Measurements from ENCODE around the gene CHD2.

The CHD2 gene

DNA sequence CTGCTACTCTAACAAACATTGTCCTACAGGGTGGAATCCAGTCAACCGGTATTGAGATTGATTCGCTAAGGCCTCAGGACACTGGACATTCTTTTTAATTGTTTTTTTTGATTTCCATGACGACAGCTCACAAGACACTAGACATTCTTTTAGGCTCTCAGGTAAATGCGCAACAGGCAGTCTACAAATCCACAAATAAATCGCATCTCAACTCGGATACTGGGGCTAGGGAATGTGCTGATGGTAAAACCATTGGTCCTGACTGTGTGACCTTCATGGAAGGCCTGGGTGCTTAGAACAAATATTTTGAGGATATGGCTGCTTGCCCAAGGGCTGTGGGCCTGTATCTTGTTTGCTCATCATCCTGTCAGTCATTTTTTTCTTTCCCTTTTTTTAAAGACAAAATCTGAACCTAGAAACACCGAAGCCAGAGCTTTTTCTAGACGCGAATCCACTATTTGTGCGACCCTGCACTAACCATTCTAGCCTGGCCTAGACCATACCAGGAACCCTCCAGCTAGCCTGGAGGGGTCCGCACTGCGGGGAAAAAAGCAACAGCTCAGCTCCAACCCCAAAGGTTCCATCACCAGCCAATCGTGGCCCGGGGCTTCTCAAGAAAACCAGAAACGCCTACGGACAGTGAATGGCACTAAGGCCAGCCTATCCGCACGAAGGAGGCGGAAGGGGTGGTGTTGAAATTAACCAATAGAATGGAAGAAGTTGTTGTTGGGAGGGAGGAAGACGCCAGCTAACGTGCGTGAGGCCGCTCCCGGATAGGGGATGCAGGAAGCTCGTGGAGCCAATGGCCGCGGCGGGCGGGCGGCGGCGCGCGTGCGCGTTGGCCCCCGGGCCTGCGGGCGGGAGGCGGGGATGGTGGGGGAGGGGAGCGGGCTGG is 18.1 kb upstream of the CHD2 start:
- H3K36me3 Mint-ChIP-seq (ENCODE audit: low read depth) = peaks cover 39% of the 10 kb centered on the region

DNA sequence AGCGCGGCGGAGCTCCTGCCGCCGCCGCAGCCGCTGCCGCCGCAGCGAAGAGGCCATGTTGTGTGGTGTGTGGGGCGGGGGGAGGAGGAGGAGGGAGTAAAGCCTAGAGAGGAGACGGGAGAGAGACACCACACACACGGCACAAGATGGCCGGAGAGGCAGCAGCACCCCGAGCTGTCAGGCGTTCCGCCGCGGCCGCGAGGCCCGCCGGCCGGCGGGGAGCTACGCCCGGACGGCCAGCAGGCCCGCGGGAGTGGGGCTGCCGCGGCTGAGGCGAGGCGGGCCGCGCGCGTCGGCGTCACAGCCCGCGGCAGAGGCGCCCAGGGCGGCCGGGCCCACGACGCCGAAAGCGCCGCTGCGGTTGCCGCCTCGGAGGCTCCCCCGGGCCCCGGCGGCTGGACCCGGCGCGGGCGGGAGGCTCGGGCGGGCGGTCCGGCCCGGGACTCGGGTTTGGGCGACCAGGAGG is 17.4 kb upstream of the CHD2 start:
- peak overlapping the region; percentile 95 for H3K4me3 Mint-ChIP-seq
- H3K27ac Mint-ChIP-seq = peak overlapping the region; percentile 94
- no peaks in the 10 kb centered on the region for H3K9me3 Mint-ChIP-seq
- H3K4me1 Mint-ChIP-seq (ENCODE audit: low read depth) = peaks cover 55% of the 10 kb centered on the region
- no peaks in the 10 kb centered on the region for H3K27me3 Mint-ChIP-seq (ENCODE audit: low read depth)
- peaks cover 44% of the 10 kb centered on the region for H3K36me3 Mint-ChIP-seq (ENCODE audit: low read depth)

More for the DNA sequence above, 18.1 kb upstream of the CHD2 start:
- peak overlapping the region; percentile 73 for H3K4me3 Mint-ChIP-seq
- no peaks in the 10 kb centered on the region for H3K9me3 Mint-ChIP-seq
- H3K27me3 Mint-ChIP-seq (ENCODE audit: low read depth) = no peaks in the 10 kb centered on the region
- H3K27ac Mint-ChIP-seq = peak overlapping the region; percentile 94
- H3K4me1 Mint-ChIP-seq (ENCODE audit: low read depth) = peaks cover 53% of the 10 kb centered on the region

DNA sequence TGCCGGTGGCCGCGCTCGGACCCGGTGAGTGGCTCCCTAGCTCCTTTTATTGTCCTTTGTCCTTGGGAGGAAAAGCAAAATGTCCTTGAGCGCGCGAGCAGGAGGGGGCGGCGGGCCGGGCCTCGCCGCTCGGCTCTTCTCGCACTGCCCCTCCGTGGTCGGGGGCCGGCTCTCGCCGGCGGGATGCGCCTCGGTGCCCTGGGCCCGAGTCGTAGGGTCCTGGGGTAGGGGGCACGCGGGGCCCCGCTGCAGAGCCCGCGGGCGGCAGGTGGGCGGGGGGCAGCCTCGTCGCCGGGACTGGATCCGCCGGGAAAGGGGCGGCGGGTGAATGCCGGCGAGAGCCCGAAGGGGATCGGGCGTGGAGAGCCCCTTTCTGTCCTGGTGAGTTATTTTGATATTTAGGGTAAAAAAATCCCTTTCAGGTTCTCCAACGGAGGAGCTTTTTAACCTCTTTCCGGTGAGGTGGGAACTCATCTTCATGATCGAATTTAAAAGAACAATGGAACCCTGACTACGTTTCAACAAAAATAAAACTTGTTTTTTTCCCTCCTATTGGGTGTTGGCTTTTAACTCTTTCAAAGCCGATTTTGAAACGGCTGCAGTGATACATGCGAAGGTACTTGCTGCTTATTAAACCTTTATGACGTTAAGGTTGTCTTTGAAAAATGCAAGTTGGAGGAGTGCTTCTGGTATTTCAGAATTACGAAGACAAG is 16.8 kb upstream of the CHD2 start:
- Mint-ChIP-seq H3K36me3 (ENCODE audit: low read depth) (peaks cover 48% of the 10 kb centered on the region), H3K27ac (peak overlapping the region; percentile 97), H3K4me1 (ENCODE audit: low read depth) (peaks cover 57% of the 10 kb centered on the region), H3K4me3 (peak overlapping the region; percentile 95), H3K9me3 (no peaks in the 10 kb centered on the region), H3K27me3 (ENCODE audit: low read depth) (no peaks in the 10 kb centered on the region)

DNA sequence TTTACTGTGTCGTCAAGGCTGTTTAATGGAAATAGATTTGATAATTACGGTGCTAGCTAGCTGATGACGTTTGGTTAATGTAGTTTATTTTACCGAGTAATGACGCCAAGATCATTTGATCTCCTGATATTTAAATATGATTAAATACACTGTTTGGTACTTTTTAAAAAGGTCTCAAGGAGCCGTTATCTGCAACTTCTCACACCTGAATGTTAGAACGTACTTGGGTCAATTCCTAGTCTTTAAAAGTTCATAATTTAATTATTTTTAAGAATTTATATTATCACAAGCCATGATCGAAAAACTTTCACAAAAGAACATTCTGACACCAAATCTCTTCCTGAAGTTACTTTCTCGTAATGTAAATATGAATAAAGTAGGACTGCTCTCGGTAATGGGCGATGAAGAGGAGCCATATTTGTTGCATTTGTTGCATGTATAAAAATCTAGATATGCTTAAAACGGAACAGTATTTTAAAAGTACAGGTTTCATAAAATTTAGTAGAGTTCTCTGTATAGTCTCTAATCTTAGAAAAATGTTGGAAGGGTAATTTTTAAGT is 16.2 kb upstream of the CHD2 start:
- H3K27ac Mint-ChIP-seq = peak overlapping the region; percentile 97
- H3K4me1 Mint-ChIP-seq (ENCODE audit: low read depth) = peaks cover 59% of the 10 kb centered on the region
- H3K27me3 Mint-ChIP-seq (ENCODE audit: low read depth) = no peaks in the 10 kb centered on the region
- H3K36me3 Mint-ChIP-seq (ENCODE audit: low read depth) = peaks cover 50% of the 10 kb centered on the region
- peak overlapping the region; percentile 95 for H3K4me3 Mint-ChIP-seq
- no peaks in the 10 kb centered on the region for H3K9me3 Mint-ChIP-seq

DNA sequence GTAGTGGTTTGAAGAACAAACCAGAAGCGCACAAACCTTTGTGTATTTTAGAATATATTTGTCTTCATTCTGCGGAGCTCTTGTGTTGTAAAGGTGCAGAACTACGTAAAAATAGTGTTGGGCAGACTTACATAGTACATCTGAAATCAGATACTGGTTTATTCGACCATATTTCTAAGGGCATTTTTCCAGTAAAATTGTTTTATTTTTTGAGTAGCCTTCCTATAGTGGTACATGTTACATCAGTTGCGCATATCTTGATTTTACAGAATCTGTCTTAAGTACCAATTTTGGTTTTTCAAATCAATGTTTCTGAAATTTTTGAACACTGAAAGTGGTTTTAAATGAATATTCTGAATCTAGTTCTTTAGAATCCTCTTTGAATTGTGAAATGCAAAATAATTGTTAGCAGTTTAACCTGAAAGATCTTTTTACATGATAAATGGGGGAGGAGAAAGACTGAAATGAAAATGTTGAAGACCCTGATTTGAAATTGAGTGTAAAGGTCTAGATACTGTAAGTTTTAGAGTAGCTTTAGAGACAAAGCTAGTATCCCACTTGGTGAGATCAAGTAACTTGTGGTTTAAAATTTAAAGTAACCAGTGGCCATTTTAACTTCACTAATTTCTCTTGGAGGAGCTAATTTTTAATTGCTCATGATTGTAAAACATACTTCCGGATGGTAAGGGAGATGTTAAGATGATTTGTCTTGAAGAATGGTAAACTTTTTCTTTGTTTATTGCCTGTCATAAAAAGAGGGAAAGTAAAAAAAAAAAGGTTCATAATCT is 15.5 kb upstream of the CHD2 start:
- peak overlapping the region; percentile 97 for H3K27ac Mint-ChIP-seq
- peak overlapping the region; percentile 95 for H3K4me3 Mint-ChIP-seq
- H3K36me3 Mint-ChIP-seq (ENCODE audit: low read depth) = peaks cover 53% of the 10 kb centered on the region
- no peaks in the 10 kb centered on the region for H3K9me3 Mint-ChIP-seq
- no peaks in the 10 kb centered on the region for H3K27me3 Mint-ChIP-seq (ENCODE audit: low read depth)
- peaks cover 60% of the 10 kb centered on the region for H3K4me1 Mint-ChIP-seq (ENCODE audit: low read depth)

DNA sequence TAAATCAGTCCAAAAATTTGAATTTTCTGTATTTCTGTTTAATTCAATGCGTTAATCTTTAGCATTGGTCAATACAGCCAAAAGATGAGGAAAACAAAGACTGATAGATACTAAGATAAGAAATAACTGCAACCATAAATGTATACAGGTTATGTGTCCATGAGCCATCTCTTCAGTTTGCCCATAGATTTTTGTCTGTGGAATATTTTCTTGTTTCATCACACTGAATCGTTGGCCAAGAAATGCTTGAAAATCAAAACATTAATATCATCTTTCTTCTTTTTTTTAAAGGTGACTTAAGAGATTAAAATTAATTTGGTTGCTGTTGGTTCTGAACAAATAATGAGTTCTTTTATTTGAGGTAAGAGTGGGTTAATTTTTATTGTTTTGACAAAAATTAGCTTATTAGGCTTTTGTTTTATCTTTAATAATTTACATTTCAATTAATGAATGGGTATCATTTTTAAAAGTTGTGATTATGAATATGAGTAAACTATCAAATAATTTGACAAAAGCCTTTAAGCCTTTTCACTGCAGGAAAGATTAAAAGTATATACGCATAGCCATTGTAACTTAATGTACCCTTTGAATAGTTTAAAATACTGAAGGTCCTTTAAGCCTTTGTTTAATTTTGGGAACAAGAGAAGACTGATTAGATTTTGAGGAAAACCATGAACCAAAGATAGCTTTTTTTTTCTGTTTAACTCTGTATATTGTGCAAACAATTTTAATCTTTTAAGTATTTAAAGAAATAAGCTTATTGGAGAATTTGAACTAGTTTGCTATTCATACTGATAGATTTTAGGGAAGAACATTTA is 14.7 kb upstream of the CHD2 start:
- peaks cover 57% of the 10 kb centered on the region for H3K4me1 Mint-ChIP-seq (ENCODE audit: low read depth)

DNA sequence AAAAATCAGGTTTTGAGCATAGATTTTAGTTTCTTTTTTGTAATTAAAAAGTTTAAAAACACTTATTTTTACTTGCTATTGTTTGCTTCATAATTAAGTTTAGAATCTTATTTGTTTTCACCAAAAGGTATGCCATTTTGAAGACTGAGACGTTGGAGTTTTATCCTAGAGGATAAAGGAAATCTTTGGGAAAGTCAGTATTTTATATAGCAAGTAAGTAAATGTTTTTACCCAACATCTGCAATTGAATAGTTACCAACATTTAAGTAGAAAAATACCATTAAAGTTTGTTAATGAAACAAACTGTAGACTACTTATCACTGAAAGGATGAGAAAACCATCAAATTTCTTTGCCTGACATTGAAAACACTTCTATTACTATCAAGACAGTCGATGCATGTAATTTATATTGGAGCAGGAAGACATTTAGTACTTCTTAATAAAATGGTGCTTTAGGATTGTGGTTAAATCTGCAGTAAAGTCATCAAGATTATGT is 14.0 kb upstream of the CHD2 start:
- no peaks in the 10 kb centered on the region for H3K27me3 Mint-ChIP-seq (ENCODE audit: low read depth)
- peaks cover 61% of the 10 kb centered on the region for H3K36me3 Mint-ChIP-seq (ENCODE audit: low read depth)
- peaks cover 55% of the 10 kb centered on the region for H3K4me1 Mint-ChIP-seq (ENCODE audit: low read depth)
- peak overlapping the region; percentile 95 for H3K4me3 Mint-ChIP-seq
- H3K27ac Mint-ChIP-seq = peak overlapping the region; percentile 97
- no peaks in the 10 kb centered on the region for H3K9me3 Mint-ChIP-seq

More for the DNA sequence above, 14.7 kb upstream of the CHD2 start:
- H3K27ac Mint-ChIP-seq = peak overlapping the region; percentile 97
- no peaks in the 10 kb centered on the region for H3K9me3 Mint-ChIP-seq
- peak overlapping the region; percentile 95 for H3K4me3 Mint-ChIP-seq
- no peaks in the 10 kb centered on the region for H3K27me3 Mint-ChIP-seq (ENCODE audit: low read depth)
- H3K36me3 Mint-ChIP-seq (ENCODE audit: low read depth) = peaks cover 55% of the 10 kb centered on the region

DNA sequence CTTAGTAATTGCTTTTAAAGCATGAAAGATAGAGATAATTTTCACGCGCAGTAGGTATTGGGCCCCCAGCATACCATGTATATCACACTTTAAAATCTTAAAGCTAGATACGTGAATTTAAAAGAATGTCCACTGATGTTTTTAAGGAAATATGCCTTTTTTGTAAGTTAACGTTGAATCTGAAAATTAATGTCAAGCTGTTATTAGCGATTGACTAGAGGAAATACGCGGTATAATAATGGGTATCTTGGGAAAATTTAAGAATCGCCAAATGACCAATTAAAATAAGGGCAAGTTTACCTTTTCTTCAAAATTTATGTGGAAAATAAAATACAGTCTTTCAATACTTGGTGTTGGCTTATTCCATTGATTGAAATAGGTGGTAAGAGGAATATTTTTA is 13.3 kb upstream of the CHD2 start:
- Mint-ChIP-seq H3K4me3 (peak overlapping the region; percentile 95), H3K4me1 (ENCODE audit: low read depth) (peaks cover 55% of the 10 kb centered on the region), H3K36me3 (ENCODE audit: low read depth) (peaks cover 67% of the 10 kb centered on the region), H3K27me3 (ENCODE audit: low read depth) (no peaks in the 10 kb centered on the region), H3K9me3 (no peaks in the 10 kb centered on the region), H3K27ac (peak overlapping the region; percentile 70)

DNA sequence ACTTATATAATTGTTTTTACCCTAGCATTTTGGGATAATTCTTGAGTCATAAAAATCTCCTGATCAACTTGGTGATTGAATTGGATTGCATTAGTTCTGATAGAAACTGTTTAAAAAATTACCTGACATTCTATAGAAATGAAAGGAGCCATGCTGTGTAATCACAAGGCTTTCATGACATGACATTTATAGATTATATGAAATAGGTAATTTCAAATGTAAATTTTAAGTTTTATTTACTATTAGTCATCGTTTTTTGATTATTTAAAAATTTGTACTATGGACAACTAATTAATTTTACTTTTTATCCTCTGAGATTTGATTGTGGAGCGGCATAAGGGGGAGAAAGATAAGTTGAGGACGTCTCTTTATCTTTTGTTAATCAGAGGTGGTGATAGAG is 12.3 kb upstream of the CHD2 start:
- Mint-ChIP-seq H3K36me3 (ENCODE audit: low read depth) (peaks cover 72% of the 10 kb centered on the region), H3K27me3 (ENCODE audit: low read depth) (no peaks in the 10 kb centered on the region), H3K4me3 (peak overlapping the region; percentile 62), H3K27ac (peak overlapping the region; percentile 67), H3K4me1 (ENCODE audit: low read depth) (peaks cover 53% of the 10 kb centered on the region), H3K9me3 (no peaks in the 10 kb centered on the region)

DNA sequence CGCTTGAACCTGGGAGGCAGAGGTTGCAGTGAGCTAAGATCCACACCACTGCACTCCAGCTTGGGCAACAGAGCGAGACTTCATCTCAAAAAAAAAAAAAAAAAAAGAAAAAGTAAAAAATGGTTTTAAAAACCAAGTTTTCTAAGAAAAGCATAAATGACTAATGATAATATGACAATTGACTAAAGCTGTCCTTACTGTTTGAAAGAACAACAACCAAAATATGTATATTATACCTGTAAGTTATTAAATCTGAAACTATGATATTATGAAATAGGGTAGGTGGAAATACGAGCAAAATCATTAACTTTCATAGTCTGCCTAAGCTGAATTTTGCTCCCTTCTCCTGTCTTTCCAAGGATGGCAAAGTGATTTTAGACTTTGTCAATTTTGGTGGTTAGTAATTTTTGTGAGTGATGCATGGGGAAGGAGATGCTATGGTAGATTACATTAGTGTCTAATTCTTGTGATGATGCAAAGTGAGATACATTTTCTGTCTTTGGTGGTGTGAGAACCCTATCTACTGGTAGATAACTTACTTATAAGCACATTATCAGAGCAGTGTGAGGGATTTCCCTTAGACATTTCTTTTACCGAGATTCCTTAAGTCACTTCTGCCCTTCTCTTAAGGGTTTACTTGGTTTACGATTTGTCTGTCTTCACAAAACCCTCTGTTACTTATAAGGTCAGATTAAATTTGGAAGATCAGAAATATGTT is 10.6 kb upstream of the CHD2 start:
- Mint-ChIP-seq H3K27ac (peak overlapping the region; percentile 50), H3K4me3 (peak overlapping the region; percentile 58), H3K4me1 (ENCODE audit: low read depth) (peaks cover 58% of the 10 kb centered on the region), H3K9me3 (no peaks in the 10 kb centered on the region), H3K27me3 (ENCODE audit: low read depth) (no peaks in the 10 kb centered on the region), H3K36me3 (ENCODE audit: low read depth) (peaks cover 75% of the 10 kb centered on the region)

DNA sequence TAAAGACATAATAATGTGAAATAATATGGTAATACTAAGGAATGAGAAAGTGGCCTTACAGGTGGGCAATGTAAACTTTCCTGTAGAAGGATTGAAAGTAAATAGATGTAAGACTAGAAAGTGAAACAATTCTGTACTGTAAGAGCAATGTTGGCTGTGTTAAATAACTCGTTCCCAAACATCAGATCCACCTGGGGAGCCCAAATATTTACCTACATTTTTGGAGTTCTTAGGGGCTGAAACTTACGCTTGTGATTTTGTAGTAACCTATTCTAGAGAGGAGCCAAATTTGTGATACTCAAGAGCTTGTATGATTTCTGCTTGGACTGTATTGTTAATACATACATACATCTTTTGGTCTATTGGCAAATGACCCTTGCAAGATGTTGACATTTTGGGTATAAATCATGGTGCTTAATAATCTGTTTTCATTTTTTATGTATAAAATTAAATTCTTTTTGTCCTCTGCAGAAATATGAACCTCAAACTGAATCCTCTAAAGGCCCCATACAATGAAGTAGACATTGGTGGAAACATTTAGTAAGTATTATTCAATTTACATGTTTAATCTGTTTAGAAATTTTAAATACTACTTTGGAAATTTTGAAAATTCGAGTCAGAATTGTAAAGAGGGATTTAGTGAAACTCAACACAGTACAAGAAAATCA is 8.5 kb upstream of the CHD2 start:
- peaks cover 70% of the 10 kb centered on the region for H3K36me3 Mint-ChIP-seq (ENCODE audit: low read depth)
- H3K27ac Mint-ChIP-seq = peak overlapping the region; percentile 52
- H3K4me1 Mint-ChIP-seq (ENCODE audit: low read depth) = peaks cover 59% of the 10 kb centered on the region
- peak overlapping the region; percentile 64 for H3K4me3 Mint-ChIP-seq
- H3K27me3 Mint-ChIP-seq (ENCODE audit: low read depth) = no peaks in the 10 kb centered on the region
- H3K9me3 Mint-ChIP-seq = no peaks in the 10 kb centered on the region

DNA sequence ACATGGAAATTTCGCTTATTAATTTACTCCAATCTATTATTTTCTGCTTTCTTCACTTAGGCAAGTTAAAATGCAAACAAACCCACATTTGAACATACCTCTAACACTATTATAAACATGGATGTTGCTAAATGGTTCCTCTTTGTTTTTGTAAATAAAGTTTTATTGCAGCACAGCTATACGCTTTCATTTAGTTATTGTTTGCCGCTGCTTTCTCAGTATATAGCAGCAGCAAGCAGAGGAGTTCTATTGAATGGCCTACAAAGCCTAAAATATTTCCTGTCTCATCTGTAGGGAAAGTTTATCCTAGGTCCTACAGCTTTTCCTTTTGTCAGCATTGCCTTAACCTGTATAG is 7.9 kb upstream of the CHD2 start:
- Mint-ChIP-seq H3K9me3 (no peaks in the 10 kb centered on the region), H3K4me1 (ENCODE audit: low read depth) (peaks cover 58% of the 10 kb centered on the region), H3K27me3 (ENCODE audit: low read depth) (no peaks in the 10 kb centered on the region), H3K36me3 (ENCODE audit: low read depth) (peaks cover 69% of the 10 kb centered on the region), H3K27ac (no peak overlapping the region), H3K4me3 (no peak overlapping the region)

Data from T-helper 1 cell treated with Interleukin-12 subunit alpha and Interleukin-12 subunit beta and Interleukin-4 antibody, amounts not matched to agents 30 μg/mL and 1 μg/mL, for 36 hours (primary cell).